Activated CD4-positive, alpha-beta T cell treated with anti-CD3 and anti-CD28 coated beads, Interleukin-2, Interleukin-4, amounts not matched to agents 100 ng/mL and 50 ng/mL, durations not matched to agents 16 hours and 8 hours (primary cell): ENCODE data around the gene TSPAN18.

Experiments
- DNase-seq: peaks from one replicate; pipeline ENCODE4 v3.0.0-alpha.2; 2020; ENCODE audit warnings: low spot score

The TSPAN18 gene

GRCh38 chr11:44711113-44711786 lies 15.5 kb upstream of the TSPAN18 start:
- no peak for DNase-seq

GRCh38 chr11:44711787-44712608 lies 14.8 kb upstream of the TSPAN18 start:
- no peak for DNase-seq

GRCh38 chr11:44713022-44713421 lies 13.7 kb upstream of the TSPAN18 start:
- no peak for DNase-seq

- no peak for DNase-seq
These were observed 10.5 kb upstream of the TSPAN18 start for GRCh38 chr11:44716256-44716655.

- DNase-seq, result no peak
These were observed 8.7 kb upstream of the TSPAN18 start for GRCh38 chr11:44718057-44718456.

GRCh38 chr11:44718612-44719390 lies 8.0 kb upstream of the TSPAN18 start:
- DNase-seq, result no peak

- DNase-seq, result no peak
These were observed 1.6 kb upstream of the TSPAN18 start for GRCh38 chr11:44725016-44725685.

GRCh38 chr11:44725757-44726282 lies 942 bp upstream of the TSPAN18 start:
- no peak for DNase-seq

- DNase-seq, result no peak
These were observed 281 bp downstream of the TSPAN18 start for GRCh38 chr11:44727114-44727372.

GRCh38 chr11:44727373-44728287 lies 868 bp downstream of the TSPAN18 start:
- DNase-seq, result peak; percentile 78

GRCh38 chr11:44728491-44728910 lies 1.7 kb downstream of the TSPAN18 start:
- DNase-seq, result no peak

- no peak for DNase-seq
These were observed 2.3 kb downstream of the TSPAN18 start for GRCh38 chr11:44729063-44729462.

GRCh38 chr11:44729713-44730112 lies 3.0 kb downstream of the TSPAN18 start:
- no peak for DNase-seq

GRCh38 chr11:44730775-44731174 lies 4.0 kb downstream of the TSPAN18 start:
- no peak for DNase-seq

GRCh38 chr11:44731685-44732430 lies 5.1 kb downstream of the TSPAN18 start:
- no peak for DNase-seq

GRCh38 chr11:44732564-44732963 lies 5.8 kb downstream of the TSPAN18 start:
- DNase-seq, result no peak

- DNase-seq, result no peak
These were observed 7.1 kb downstream of the TSPAN18 start for GRCh38 chr11:44733877-44734276.

- no peak for DNase-seq
These were observed 8.2 kb downstream of the TSPAN18 start for GRCh38 chr11:44734843-44735381.

GRCh38 chr11:44736791-44737190 lies 10.0 kb downstream of the TSPAN18 start:
- no peak for DNase-seq
